Measurements from ENCODE around the gene LRMDA. TPM values are rescaled to one million over a fixed set of nuclear protein-coding genes. Genes with fewer than 3 reads are reported as not detected.

Gene LRMDA
- total and polyA plus RNA-seq, 2 donors from 2014 or later: 23.2 to 48.6 TPM

GRCh38 chr10:75876710-75877109, 445.3 kb downstream of the LRMDA start:
- Histone ChIP-seq H3K9ac (ENCODE audit: low read length in 3 of 3) (no peak overlapping the region), H3K4me1 (ENCODE audit: control insufficient read depth in 2 of 3, insufficient read depth in 2 of 3, low read depth in 1 of 3, low read length in 3 of 3) (no peaks in the 10 kb centered on the region), H3K36me3 (ENCODE audit: control insufficient read depth in 2 of 3, insufficient read depth in 3 of 3, low read length in 3 of 3) (no peaks in the 10 kb centered on the region), H3K27ac (ENCODE audit: low read depth in 2 of 2, low read length in 2 of 2) (no peak overlapping the region), H3K9me3 (ENCODE audit: control insufficient read depth in 2 of 3, insufficient read depth in 1 of 3, low read length in 3 of 3) (no peaks in the 10 kb centered on the region), H3K27me3 (ENCODE audit: control insufficient read depth, insufficient read depth, low read length) (no peaks in the 10 kb centered on the region), H3K4me3 (ENCODE audit: low read length in 3 of 3) (no peak overlapping the region)
- TF ChIP-seq, protein P1, sequence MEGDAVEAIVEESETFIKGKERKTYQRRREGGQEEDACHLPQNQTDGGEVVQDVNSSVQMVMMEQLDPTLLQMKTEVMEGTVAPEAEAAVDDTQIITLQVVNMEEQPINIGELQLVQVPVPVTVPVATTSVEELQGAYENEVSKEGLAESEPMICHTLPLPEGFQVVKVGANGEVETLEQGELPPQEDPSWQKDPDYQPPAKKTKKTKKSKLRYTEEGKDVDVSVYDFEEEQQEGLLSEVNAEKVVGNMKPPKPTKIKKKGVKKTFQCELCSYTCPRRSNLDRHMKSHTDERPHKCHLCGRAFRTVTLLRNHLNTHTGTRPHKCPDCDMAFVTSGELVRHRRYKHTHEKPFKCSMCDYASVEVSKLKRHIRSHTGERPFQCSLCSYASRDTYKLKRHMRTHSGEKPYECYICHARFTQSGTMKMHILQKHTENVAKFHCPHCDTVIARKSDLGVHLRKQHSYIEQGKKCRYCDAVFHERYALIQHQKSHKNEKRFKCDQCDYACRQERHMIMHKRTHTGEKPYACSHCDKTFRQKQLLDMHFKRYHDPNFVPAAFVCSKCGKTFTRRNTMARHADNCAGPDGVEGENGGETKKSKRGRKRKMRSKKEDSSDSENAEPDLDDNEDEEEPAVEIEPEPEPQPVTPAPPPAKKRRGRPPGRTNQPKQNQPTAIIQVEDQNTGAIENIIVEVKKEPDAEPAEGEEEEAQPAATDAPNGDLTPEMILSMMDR (IDR thresholded peaks at IDR 0.05; ENCODE audit: borderline replicate concordance, extremely low read depth, insufficient read depth): no peak
- FAIRE-seq (no peak), DNase-seq (no peak)
- intact Hi-C loops (cut with DNase I): no loop called here

- no peaks in the 10 kb centered on the region for H3K27me3 ChIP-seq (ENCODE audit: control insufficient read depth, insufficient read depth, low read length)
- no peak overlapping the region for H3K4me3 ChIP-seq (ENCODE audit: low read length in 3 of 3)
- FAIRE-seq: no peak
- DNase-seq: no peak
- H3K9ac ChIP-seq (ENCODE audit: low read length in 3 of 3): no peak overlapping the region
- H3K36me3 ChIP-seq (ENCODE audit: control insufficient read depth in 2 of 3, insufficient read depth in 3 of 3, low read length in 3 of 3): no peaks in the 10 kb centered on the region
- TF ChIP-seq, protein P1 (IDR thresholded peaks at IDR 0.05; ENCODE audit: borderline replicate concordance, extremely low read depth, insufficient read depth): no peak
- no peak overlapping the region for H3K27ac ChIP-seq (ENCODE audit: low read depth in 2 of 2, low read length in 2 of 2)
- intact Hi-C loops (cut with DNase I): no loop called here
- no peaks in the 10 kb centered on the region for H3K4me1 ChIP-seq (ENCODE audit: control insufficient read depth in 2 of 3, insufficient read depth in 2 of 3, low read depth in 1 of 3, low read length in 3 of 3)
- no peaks in the 10 kb centered on the region for H3K9me3 ChIP-seq (ENCODE audit: control insufficient read depth in 2 of 3, insufficient read depth in 1 of 3, low read length in 3 of 3)
Measured at GRCh38 chr10:75877877-75878276, 446.5 kb downstream of the LRMDA start.

DNA sequence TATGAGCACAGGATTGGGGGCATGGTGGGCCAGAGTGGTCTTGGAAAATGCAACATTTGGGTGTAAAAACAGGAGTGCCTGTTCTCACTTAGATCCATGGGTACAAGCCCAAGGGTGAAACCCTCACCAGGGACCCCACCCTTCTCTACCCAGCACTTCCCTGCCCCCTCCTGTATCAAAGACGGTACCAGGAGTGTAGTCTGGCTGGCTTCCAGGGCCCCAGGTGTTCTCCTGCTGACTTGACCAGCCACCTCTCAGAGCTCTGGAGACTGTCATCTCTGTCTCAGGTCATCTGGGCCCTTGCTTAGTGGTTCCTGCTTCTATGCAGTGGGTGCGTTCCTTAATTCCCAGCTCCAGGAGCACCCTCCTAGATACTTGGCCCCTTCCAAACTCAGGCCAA, 447.2 kb downstream of the LRMDA start:
- H3K4me1 ChIP-seq (ENCODE audit: control insufficient read depth in 2 of 3, insufficient read depth in 2 of 3, low read depth in 1 of 3, low read length in 3 of 3): no peaks in the 10 kb centered on the region
- H3K4me3 ChIP-seq (ENCODE audit: low read length in 3 of 3): no peak overlapping the region
- H3K36me3 ChIP-seq (ENCODE audit: control insufficient read depth in 2 of 3, insufficient read depth in 3 of 3, low read length in 3 of 3): no peaks in the 10 kb centered on the region
- no peaks in the 10 kb centered on the region for H3K27me3 ChIP-seq (ENCODE audit: control insufficient read depth, insufficient read depth, low read length)
- no peak overlapping the region for H3K9ac ChIP-seq (ENCODE audit: low read length in 3 of 3)
- TF ChIP-seq, protein P1 (IDR thresholded peaks at IDR 0.05; ENCODE audit: borderline replicate concordance, extremely low read depth, insufficient read depth): no peak
- FAIRE-seq: no peak
- no peak for DNase-seq
- no peaks in the 10 kb centered on the region for H3K9me3 ChIP-seq (ENCODE audit: control insufficient read depth in 2 of 3, insufficient read depth in 1 of 3, low read length in 3 of 3)
- intact Hi-C loops (cut with DNase I): no loop called here
- no peak overlapping the region for H3K27ac ChIP-seq (ENCODE audit: low read depth in 2 of 2, low read length in 2 of 2)
